Subcutaneous abdominal adipose tissue (tissue), 5 donors: Measurements from ENCODE around the gene CSNK1D.

ENCODE experiments used
- H3K27ac ChIP-seq: one replicate; pipeline ENCODE4 v1.7.0; 2013; ENCODE audit warnings: low read depth, mild to moderate bottlenecking, inconsistent platforms, low read length, moderate library complexity
- H3K27me3 ChIP-seq, 5 donors: one replicate each; pipeline ENCODE4 v1.7.0; 2013; ENCODE audit warnings: low read length in 5 of 5, inconsistent platforms in 1 of 5; ENCODE audit not compliant: control insufficient read depth in 5 of 5, insufficient read depth in 4 of 5
- H3K36me3 ChIP-seq, 5 donors: one replicate each; pipeline ENCODE4 v1.7.0; 2013; ENCODE audit warnings: low read length in 5 of 5; ENCODE audit not compliant: control insufficient read depth in 5 of 5, insufficient read depth in 5 of 5
- H3K4me1 ChIP-seq, 5 donors: one replicate each; pipeline ENCODE4 v1.7.0; 2013; ENCODE audit warnings: low read length in 5 of 5, mild to moderate bottlenecking in 3 of 5, moderate library complexity in 1 of 5; ENCODE audit not compliant: control insufficient read depth in 5 of 5, insufficient read depth in 5 of 5
- H3K4me3 ChIP-seq, 5 donors: one replicate each; pipeline ENCODE4 v1.7.0; 2013; ENCODE audit warnings: low read length in 5 of 5, low read depth in 1 of 5
- H3K9ac ChIP-seq, 5 donors: one replicate each; pipeline ENCODE4 v1.7.0; 2013; ENCODE audit warnings: low read length in 5 of 5, mild to moderate bottlenecking in 4 of 5, moderate library complexity in 3 of 5
- H3K9me3 ChIP-seq, 5 donors: one replicate each; pipeline ENCODE4 v1.7.0; 2013; ENCODE audit warnings: low read length in 5 of 5; ENCODE audit not compliant: control insufficient read depth in 5 of 5
- donor health status: healthy.
- donor health status: healthy.
- donor health status: healthy.
- donor health status: healthy.
- donor health status: healthy.

CSNK1D gene

GRCh38 chr17:82246040-82246364 lies 27.5 kb downstream of the CSNK1D start:
- peak overlapping the region in 1 of 5 donors; percentile 30 for H3K9ac ChIP-seq
- H3K4me3 ChIP-seq: no peak overlapping the region
- H3K9me3 ChIP-seq: no peaks in the 10 kb centered on the region
- H3K36me3 ChIP-seq: peaks cover 0 to 89% (median 84%) of the 10 kb centered on the region in 5 donors
- peaks cover 12 to 54% (median 44%) of the 10 kb centered on the region in 5 donors for H3K4me1 ChIP-seq
- H3K27me3 ChIP-seq: no peaks in the 10 kb centered on the region
- peak overlapping the region; percentile 19 for H3K27ac ChIP-seq

- H3K9me3 ChIP-seq: no peaks in the 10 kb centered on the region
- H3K27me3 ChIP-seq: no peaks in the 10 kb centered on the region
- peaks cover 12 to 56% (median 50%) of the 10 kb centered on the region in 5 donors for H3K4me1 ChIP-seq
- H3K36me3 ChIP-seq: peaks cover 0 to 88% (median 78%) of the 10 kb centered on the region in 5 donors
- H3K27ac ChIP-seq: peak overlapping the region; percentile 19
- no peak overlapping the region for H3K4me3 ChIP-seq
- peak overlapping the region in 1 of 5 donors; percentile 30 for H3K9ac ChIP-seq
Measured at GRCh38 chr17:82245134-82246039, 28.1 kb downstream of the CSNK1D start.

GRCh38 chr17:82244413-82245133 lies 28.9 kb downstream of the CSNK1D start:
- Histone ChIP-seq H3K4me1 (peaks cover 12 to 64% (median 59%) of the 10 kb centered on the region in 5 donors), H3K36me3 (peaks cover 0 to 88% (median 70%) of the 10 kb centered on the region in 5 donors), H3K27ac (no peak overlapping the region)

GRCh38 chr17:82243648-82244412 lies 29.7 kb downstream of the CSNK1D start:
- no peaks in the 10 kb centered on the region for H3K27me3 ChIP-seq
- no peak overlapping the region for H3K4me3 ChIP-seq
- no peak overlapping the region for H3K27ac ChIP-seq
- H3K9ac ChIP-seq: no peak overlapping the region
- peaks cover 12 to 70% (median 64%) of the 10 kb centered on the region in 5 donors for H3K4me1 ChIP-seq
- H3K9me3 ChIP-seq: no peaks in the 10 kb centered on the region
- peaks cover 0 to 85% (median 66%) of the 10 kb centered on the region in 5 donors for H3K36me3 ChIP-seq

More at GRCh38 chr17:82244413-82245133, 28.9 kb downstream of the CSNK1D start:
- no peak overlapping the region for H3K4me3 ChIP-seq
- no peak overlapping the region for H3K9ac ChIP-seq
- H3K27me3 ChIP-seq: no peaks in the 10 kb centered on the region
- H3K9me3 ChIP-seq: no peaks in the 10 kb centered on the region

GRCh38 chr17:82242977-82243647 lies 30.4 kb downstream of the CSNK1D start:
- Histone ChIP-seq H3K9ac (no peak overlapping the region), H3K27ac (peak overlapping the region; percentile 65)

GRCh38 chr17:82242698-82242976 lies 30.9 kb downstream of the CSNK1D start:
- no peak overlapping the region for H3K4me3 ChIP-seq

More at GRCh38 chr17:82242977-82243647, 30.4 kb downstream of the CSNK1D start:
- Histone ChIP-seq H3K9me3 (no peaks in the 10 kb centered on the region), H3K4me3 (no peak overlapping the region), H3K27me3 (no peaks in the 10 kb centered on the region), H3K4me1 (peaks cover 12 to 73% (median 71%) of the 10 kb centered on the region in 5 donors), H3K36me3 (peaks cover 0 to 84% (median 59%) of the 10 kb centered on the region in 5 donors)

GRCh38 chr17:82241926-82242697 lies 31.4 kb downstream of the CSNK1D start:
- Histone ChIP-seq H3K4me3 (no peak overlapping the region), H3K9ac (peak overlapping the region in 1 of 5 donors; percentile 58), H3K4me1 (peaks cover 9 to 67% (median 63%) of the 10 kb centered on the region in 5 donors), H3K27ac (peak overlapping the region; percentile 65), H3K36me3 (peaks cover 0 to 83% (median 49%) of the 10 kb centered on the region in 5 donors), H3K27me3 (no peaks in the 10 kb centered on the region), H3K9me3 (no peaks in the 10 kb centered on the region)

More at GRCh38 chr17:82242698-82242976, 30.9 kb downstream of the CSNK1D start:
- H3K27me3 ChIP-seq: no peaks in the 10 kb centered on the region
- no peaks in the 10 kb centered on the region for H3K9me3 ChIP-seq
- H3K27ac ChIP-seq: peak overlapping the region; percentile 65
- H3K9ac ChIP-seq: no peak overlapping the region
- peaks cover 0 to 83% (median 54%) of the 10 kb centered on the region in 5 donors for H3K36me3 ChIP-seq
- peaks cover 12 to 72% (median 68%) of the 10 kb centered on the region in 5 donors for H3K4me1 ChIP-seq

GRCh38 chr17:82241183-82241925 lies 32.1 kb downstream of the CSNK1D start:
- Histone ChIP-seq H3K4me3 (no peak overlapping the region), H3K9me3 (no peaks in the 10 kb centered on the region), H3K27ac (peak overlapping the region; percentile 65), H3K9ac (peak overlapping the region in 2 of 5 donors; percentile 16 to 58), H3K36me3 (peaks cover 0 to 77% (median 44%) of the 10 kb centered on the region in 5 donors), H3K27me3 (no peaks in the 10 kb centered on the region), H3K4me1 (peaks cover 9 to 64% (median 58%) of the 10 kb centered on the region in 5 donors)
